HepG2 (cell line): ENCODE measurements around the gene SPACDR.

Source experiments
- CTCF ChIP-seq: sonication (generic); formaldehyde crosslinking; IDR thresholded peaks from 2 replicates; pipeline ENCODE4 v1.5.0; 2020; ENCODE audit warnings: mild to moderate bottlenecking, missing genetic modification reagents, moderate library complexity
- SP1 ChIP-seq, 2 experiments: fragments of 450-650 bp in 1 of 2; sonication (generic) in 1 of 2; formaldehyde crosslinking in 1 of 2; IDR thresholded peaks; 2 replicates each; pipeline versions ENCODE4 v1.4.0 to v1.6.1; 2016 to 2020; ENCODE audit warnings: missing genetic modification reagents in 1 of 2

DNA sequence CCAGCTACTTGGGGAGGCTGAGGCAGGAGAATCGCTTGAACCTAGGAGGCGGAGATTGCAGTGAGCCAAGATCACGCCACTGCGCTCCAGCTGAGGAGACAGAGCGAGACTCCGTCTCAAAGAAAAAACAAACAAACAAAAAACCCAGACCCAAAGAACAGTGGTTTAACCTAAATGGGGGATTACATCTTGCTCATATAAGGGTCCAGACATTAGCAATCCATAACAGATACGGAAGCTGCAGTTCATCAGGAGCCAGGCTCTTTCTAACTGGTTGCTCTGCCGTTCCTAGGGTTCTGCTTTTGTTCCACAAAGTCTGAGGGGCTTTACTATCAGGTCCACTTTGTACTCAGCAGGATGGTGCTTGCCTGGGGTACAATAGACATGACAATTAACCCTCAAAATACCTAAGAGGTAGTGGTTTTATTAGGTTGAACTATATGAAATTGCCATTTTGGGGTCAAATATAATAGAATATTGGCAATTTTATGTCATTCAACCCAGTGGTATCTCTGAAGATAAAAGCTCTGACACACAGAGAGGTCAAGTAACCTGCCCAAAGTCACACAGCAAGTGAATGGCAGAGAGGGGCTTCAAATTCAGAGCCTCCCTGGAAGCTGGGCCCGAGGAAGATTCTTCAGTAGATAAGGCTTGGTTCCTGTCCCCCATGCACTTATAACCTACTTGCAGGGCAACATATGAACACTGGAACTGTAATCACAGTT is 41.0 kb upstream of the SPACDR start:
- TF ChIP-seq CTCF (CRISPR knock-in tag), result no peak
- no peak for TF ChIP-seq SP1 (IDR thresholded peaks at IDR 0.05)
- no peak for TF ChIP-seq SP1 (CRISPR knock-in tag; IDR thresholded peaks at IDR 0.05)
